DOHH2 (cell line): ENCODE data around the gene SLC38A1.
"Not testable (repeated sequence)": the region's sequence is repeated elsewhere in the genome, so short reads cannot be mapped to it uniquely, and the experiment has no call there.

Source experiments
- CTCF ChIP-seq: fragments of 200-600 bp; sonication (generic); IDR thresholded peaks from one replicate; pipeline ENCODE4 v1.5.1; 2014; ENCODE audit warnings: antibody characterized with exemption, mild to moderate bottlenecking, low read depth, low read length; ENCODE audit not compliant: poor library complexity, severe bottlenecking
- EZH2phosphoT487 ChIP-seq: fragments of 200-600 bp; sonication (generic); IDR thresholded peaks from 2 replicates; pipeline ENCODE4 v1.6.1; 2017; ENCODE audit warnings: borderline replicate concordance, mild to moderate bottlenecking, antibody characterized with exemption, low read length, moderate library complexity, mixed read lengths

- TF ChIP-seq CTCF, EZH2phosphoT487: not testable (repeated sequence)
These were observed 18.9 kb downstream of the SLC38A1 start for GRCh38 chr12:46249960-46250359.
